Thoracic aorta (tissue), 2 donors: ENCODE measurements around the gene NFKB2. TPM values are rescaled to one million over a fixed set of nuclear protein-coding genes. Genes with fewer than 3 reads are reported as not detected.

Experiments used
- ATAC-seq: fragments of 150-250 bp; one replicate; pipeline ENCODE4 v1.8.0; 2017; ENCODE audit warnings: low read depth; ENCODE audit not compliant: insufficient number of reproducible peaks, low FRiP score
- DNase-seq: peaks from one replicate; pipeline ENCODE4 v3.0.0-alpha.2; 2020; ENCODE audit warnings: low spot score
- H3K27ac ChIP-seq, 2 donors: fragments of 200-600 bp; sonication (generic); 1 replicate in 1 of 2; 2 replicates in 1 of 2; pipeline ENCODE4 v1.5.1; 2016; ENCODE audit warnings: mild to moderate bottlenecking in 2 of 2, moderate library complexity in 2 of 2
- H3K27me3 ChIP-seq: fragments of 200-600 bp; sonication (generic); replicated peaks from 2 replicates; pipeline ENCODE4 v1.6.0; 2016; ENCODE audit warnings: mild to moderate bottlenecking; ENCODE audit not compliant: insufficient read depth
- H3K36me3 ChIP-seq: fragments of 200-600 bp; sonication (generic); one replicate; pipeline ENCODE4 v1.5.1; 2016
- H3K4me1 ChIP-seq, 2 donors: fragments of 200-600 bp; sonication (generic); 1 replicate in 1 of 2; 2 replicates in 1 of 2; pipeline versions ENCODE4 v1.5.1 to v1.6.0; 2016; ENCODE audit warnings: low read depth in 2 of 2, mild to moderate bottlenecking in 1 of 2; ENCODE audit not compliant: control insufficient read depth in 1 of 2
- H3K4me3 ChIP-seq: fragments of 200-600 bp; sonication (generic); 2 replicates; pipeline ENCODE4 v1.5.1; 2016; ENCODE audit warnings: mild to moderate bottlenecking
- H3K9me3 ChIP-seq: fragments of 200-600 bp; sonication (generic); 2 replicates; pipeline ENCODE4 v1.5.1; 2016
- CTCF ChIP-seq: fragments of 200-600 bp; sonication (generic); IDR thresholded peaks from one replicate; pipeline ENCODE4 v1.5.1; 2019; ENCODE audit warnings: antibody characterized with exemption
- total RNA-seq, 2 donors: library from RNA; depleted of rRNA; stranded (reverse); fragments of >200 nt; gene quantifications; one replicate each; pipeline versions ENCODE4 v1.1.0 to v1.2.3, GENCODE V29; 2016

The NFKB2 gene
- total RNA-seq, 2 donors from 2014 or later = 26.8 to 40.9 TPM

- no peak overlapping the region for H3K4me3 ChIP-seq
- H3K27me3 ChIP-seq = no peaks in the 10 kb centered on the region
- H3K36me3 ChIP-seq = peaks cover 65% of the 10 kb centered on the region
- H3K4me1 ChIP-seq = no peaks in the 10 kb centered on the region
- no peak for TF ChIP-seq CTCF
- H3K9me3 ChIP-seq = no peaks in the 10 kb centered on the region
- DNase-seq (no peak), ATAC-seq (no peak)
- no peak overlapping the region for H3K27ac ChIP-seq
Measured at GRCh38 chr10:102358712-102359382, 36.7 kb upstream of the NFKB2 start.

- Histone ChIP-seq H3K9me3 (no peaks in the 10 kb centered on the region), H3K27ac (no peak overlapping the region), H3K36me3 (peaks cover 84% of the 10 kb centered on the region), H3K4me3 (no peak overlapping the region), H3K4me1 (no peaks in the 10 kb centered on the region), H3K27me3 (no peaks in the 10 kb centered on the region)
- DNase-seq (no peak), ATAC-seq (no peak)
- TF ChIP-seq CTCF = no peak
Measured at GRCh38 chr10:102367441-102367840, 28.1 kb upstream of the NFKB2 start.

- Histone ChIP-seq H3K36me3 (peaks cover 86% of the 10 kb centered on the region), H3K27me3 (no peaks in the 10 kb centered on the region)
Measured at GRCh38 chr10:102368077-102368476, 27.4 kb upstream of the NFKB2 start.

GRCh38 chr10:102371295-102371694 lies 24.2 kb upstream of the NFKB2 start:
- H3K9me3 ChIP-seq = no peaks in the 10 kb centered on the region
- no peaks in the 10 kb centered on the region for H3K4me1 ChIP-seq
- H3K4me3 ChIP-seq = no peak overlapping the region
- no peaks in the 10 kb centered on the region for H3K27me3 ChIP-seq
- TF ChIP-seq CTCF = no peak
- H3K36me3 ChIP-seq = peaks cover 83% of the 10 kb centered on the region
- DNase-seq = no peak
- H3K27ac ChIP-seq = no peak overlapping the region
- ATAC-seq = no peak

More at GRCh38 chr10:102368077-102368476, 27.4 kb upstream of the NFKB2 start:
- ATAC-seq (no peak), DNase-seq (no peak)
- Histone ChIP-seq H3K4me3 (no peak overlapping the region), H3K4me1 (no peaks in the 10 kb centered on the region), H3K9me3 (no peaks in the 10 kb centered on the region), H3K27ac (no peak overlapping the region)
- TF ChIP-seq CTCF = no peak

GRCh38 chr10:102375250-102375649 lies 20.3 kb upstream of the NFKB2 start:
- DNase-seq = no peak
- Histone ChIP-seq H3K4me3 (no peak overlapping the region), H3K4me1 (no peaks in the 10 kb centered on the region), H3K9me3 (no peaks in the 10 kb centered on the region), H3K27ac (no peak overlapping the region), H3K36me3 (peaks cover 74% of the 10 kb centered on the region), H3K27me3 (no peaks in the 10 kb centered on the region)
- no peak for ATAC-seq
- TF ChIP-seq CTCF = no peak
